Measurements from ENCODE around the gene STYXL1.

STYXL1 gene

GRCh38 chr7:75955331-75955955 lies 92.4 kb downstream of the STYXL1 start:
- no peak for DNase-seq (ENCODE audit: low spot score)
- in situ Hi-C loops (cut with MboI; ENCODE audit: low sequenced_read_pairs, unreplicated experiment) = no loop called here
- TF ChIP-seq CTCF (IDR thresholded peaks at IDR 0.05; ENCODE audit: borderline replicate concordance, control extremely low read depth, extremely low read depth, insufficient read depth, missing control alignments) = no peak

GRCh38 chr7:75953931-75954330 lies 93.9 kb downstream of the STYXL1 start:
- TF ChIP-seq CTCF (IDR thresholded peaks at IDR 0.05; ENCODE audit: borderline replicate concordance, control extremely low read depth, extremely low read depth, insufficient read depth, missing control alignments) = no peak
- DNase-seq (ENCODE audit: low spot score) = no peak
- in situ Hi-C loops (cut with MboI; ENCODE audit: low sequenced_read_pairs, unreplicated experiment) = no loop called here

GRCh38 chr7:75953431-75953830 lies 94.4 kb downstream of the STYXL1 start:
- no peak for TF ChIP-seq CTCF (IDR thresholded peaks at IDR 0.05; ENCODE audit: borderline replicate concordance, control extremely low read depth, extremely low read depth, insufficient read depth, missing control alignments)
- DNase-seq (ENCODE audit: low spot score) = no peak
- in situ Hi-C loops (cut with MboI; ENCODE audit: low sequenced_read_pairs, unreplicated experiment) = no loop called here

GRCh38 chr7:75951506-75951905 lies 96.3 kb downstream of the STYXL1 start:
- TF ChIP-seq CTCF (IDR thresholded peaks at IDR 0.05; ENCODE audit: borderline replicate concordance, control extremely low read depth, extremely low read depth, insufficient read depth, missing control alignments) = no peak
- no peak for DNase-seq (ENCODE audit: low spot score)
- in situ Hi-C loops (cut with MboI; ENCODE audit: low sequenced_read_pairs, unreplicated experiment) = no loop called here

GRCh38 chr7:75950111-75950681 lies 97.6 kb downstream of the STYXL1 start:
- in situ Hi-C loops (cut with MboI; ENCODE audit: low sequenced_read_pairs, unreplicated experiment) = no loop called here
- no peak for TF ChIP-seq CTCF (IDR thresholded peaks at IDR 0.05; ENCODE audit: borderline replicate concordance, control extremely low read depth, extremely low read depth, insufficient read depth, missing control alignments)
- DNase-seq (ENCODE audit: low spot score) = no peak

- no peak for DNase-seq (ENCODE audit: low spot score)
Observed at GRCh38 chr7:75948179-75948578, 99.6 kb downstream of the STYXL1 start.

More at GRCh38 chr7:75948179-75948578, 99.6 kb downstream of the STYXL1 start:
- no peak for TF ChIP-seq CTCF (IDR thresholded peaks at IDR 0.05; ENCODE audit: borderline replicate concordance, control extremely low read depth, extremely low read depth, insufficient read depth, missing control alignments)
- in situ Hi-C loops (cut with MboI; ENCODE audit: low sequenced_read_pairs, unreplicated experiment) = no loop called here
